GM10248 (cell line): Measurements from ENCODE around the gene NKG7.

ENCODE experiments used
- CTCF ChIA-PET: fragments of 300-600 bp; sonication (Branson Sonifier 250); formaldehyde crosslinking; extraction: SDS; loops from one replicate; lab custom pipeline; 2021; ENCODE audit warnings: antibody characterized with exemption; lab: Yijun Ruan, JAX
- POLR2A ChIA-PET: fragments of 350-650 bp; sonication (Branson Sonifier 250); formaldehyde crosslinking; extraction: SDS; loops from one replicate; lab custom pipeline; 2020; ENCODE audit warnings: antibody characterized with exemption; lab: Yijun Ruan, JAX
- DNase-seq: peaks from one replicate; pipeline ENCODE4 v3.0.0; 2012; ENCODE audit errors: extremely low spot score
- CTCF ChIP-seq: IDR thresholded peaks from 2 replicates; pipeline ENCODE4 v1.5.1; 2012; ENCODE audit warnings: mild to moderate bottlenecking, low read depth; ENCODE audit errors: extremely low read depth, missing control alignments, control extremely low read depth

Gene NKG7

GRCh38 chr19:51326216-51327065 is 46.0 kb downstream of the NKG7 start:
- POLR2A ChIA-PET: no interaction called here
- no peak for DNase-seq
- no peak for TF ChIP-seq CTCF
- CTCF ChIA-PET: no interaction called here

DNA sequence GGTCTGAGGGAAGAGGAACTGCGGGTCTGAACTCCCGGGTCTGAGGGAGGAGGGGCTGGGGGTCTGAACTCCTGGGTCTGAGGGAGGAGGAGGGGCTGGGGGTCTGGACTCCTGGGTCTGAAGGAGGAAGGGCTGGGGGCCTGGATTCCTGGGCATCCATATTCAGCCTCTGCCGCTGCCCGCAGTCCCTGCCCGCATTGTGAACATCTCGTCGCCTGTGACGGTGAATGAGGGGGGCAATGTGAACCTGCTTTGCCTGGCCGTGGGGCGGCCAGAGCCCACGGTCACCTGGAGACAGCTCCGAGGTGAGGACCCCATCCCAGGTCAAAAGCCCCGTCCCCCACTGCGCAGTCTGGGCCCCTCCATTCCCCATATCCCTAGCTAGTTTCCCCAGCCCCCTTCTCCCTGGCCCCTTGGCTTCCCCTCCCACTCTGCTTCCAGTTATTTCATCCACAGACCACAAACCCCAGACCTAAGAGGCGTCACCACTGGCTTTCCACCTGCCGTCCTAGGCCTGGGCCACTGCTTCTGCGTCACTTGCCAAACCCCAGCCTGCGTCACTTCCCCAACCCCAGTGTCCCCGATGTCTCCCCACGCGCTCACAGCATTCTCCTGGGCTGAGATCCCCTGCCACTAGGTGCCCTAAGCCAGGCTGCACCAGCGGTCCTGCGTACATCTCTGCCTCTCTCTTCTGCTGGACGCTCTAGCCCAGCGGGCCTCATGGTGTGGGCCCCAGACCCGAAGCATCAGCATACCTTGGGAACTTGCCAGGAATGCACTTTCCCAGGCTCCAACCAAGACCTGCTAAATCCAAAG is 47.1 kb downstream of the NKG7 start:
- DNase-seq: no peak
- CTCF ChIA-PET: no interaction called here
- no peak for TF ChIP-seq CTCF
- POLR2A ChIA-PET: no interaction called here

DNA sequence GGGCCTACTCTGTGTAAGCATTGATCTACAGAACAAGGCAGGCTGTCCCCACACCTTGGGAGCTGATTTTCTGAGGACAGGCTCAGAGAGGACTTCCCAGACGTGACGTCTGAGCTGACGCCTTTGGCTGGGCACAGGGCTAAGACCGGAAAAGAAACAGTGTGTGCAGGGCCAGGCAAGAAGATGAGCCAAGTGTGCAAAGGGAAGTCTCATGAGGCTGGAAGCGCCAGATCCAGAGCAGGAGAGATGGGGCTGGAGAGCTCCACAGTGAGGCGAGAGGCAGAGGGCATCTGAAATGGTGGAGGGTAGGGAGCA is 48.3 kb downstream of the NKG7 start:
- DNase-seq: no peak
- ChIA-PET POLR2A (no interaction called here), CTCF (no interaction called here)
- no peak for TF ChIP-seq CTCF

GRCh38 chr19:51323481-51324166 is 48.8 kb downstream of the NKG7 start:
- DNase-seq: no peak
- CTCF ChIA-PET: no interaction called here
- POLR2A ChIA-PET: no interaction called here
- TF ChIP-seq CTCF: no peak

- CTCF ChIA-PET: no interaction called here
- no peak for TF ChIP-seq CTCF
- POLR2A ChIA-PET: no interaction called here
- no peak for DNase-seq
These were observed 50.7 kb downstream of the NKG7 start for GRCh38 chr19:51321799-51322198.
